ENCODE measurements around the gene STARD13.
A peak's percentile ranks its signal among the peaks of the same experiment; 100 is the strongest.

STARD13 gene

DNA sequence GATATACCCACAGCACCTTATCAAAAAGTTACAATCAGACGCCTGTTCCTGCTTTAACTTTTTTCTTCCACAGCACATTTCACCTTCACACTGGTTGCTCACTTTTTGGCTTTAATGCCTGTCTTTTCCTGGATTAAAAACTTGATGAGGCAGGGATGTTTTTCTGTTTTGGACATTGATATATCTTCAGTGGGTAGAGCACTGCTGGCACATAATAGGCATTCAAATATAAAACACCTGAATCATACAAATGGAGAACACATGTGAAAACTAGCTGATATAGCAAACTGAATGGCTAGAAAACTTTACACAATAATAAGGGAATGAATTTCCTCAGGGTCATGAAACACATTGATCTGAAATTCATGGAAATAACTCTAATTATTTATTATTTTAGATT is 65.6 kb downstream of the STARD13 start:
- in situ Hi-C loops (cut with HindIII; ENCODE audit: low pct_unique_long_range_greater_than_20kb, low sequenced_read_pairs) = no loop called here

DNA sequence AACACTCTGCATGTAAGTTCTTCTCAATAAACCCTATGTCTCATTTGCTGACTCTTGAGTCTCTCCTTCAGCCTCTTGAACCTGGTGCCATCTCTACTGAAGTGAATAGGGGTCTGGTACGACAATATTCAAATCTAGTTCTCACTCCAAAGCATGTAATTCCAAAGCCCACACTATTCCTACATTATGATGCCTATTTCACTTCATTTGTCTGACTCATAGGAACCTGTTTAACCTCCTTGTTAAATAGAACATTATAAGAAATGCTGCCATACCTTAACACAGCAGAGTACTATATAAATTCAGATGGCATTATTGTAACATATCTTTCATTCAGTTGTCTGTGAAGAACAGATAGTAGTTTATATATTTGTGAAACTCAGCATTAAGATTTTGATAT is 67.1 kb downstream of the STARD13 start:
- no peak for DNase-seq (ENCODE audit: low read depth in 1 of 2, low spot score in 1 of 2)
- TF ChIP-seq JUND (IDR thresholded peaks at IDR 0.05; ENCODE audit: low read depth) = no peak
- in situ Hi-C loops (cut with HindIII; ENCODE audit: low pct_unique_long_range_greater_than_20kb, low sequenced_read_pairs) = no loop called here

More for the DNA sequence above, 65.6 kb downstream of the STARD13 start:
- no peak for TF ChIP-seq JUND (IDR thresholded peaks at IDR 0.05; ENCODE audit: low read depth)
- DNase-seq (ENCODE audit: low read depth in 1 of 2, low spot score in 1 of 2) = no peak

DNA sequence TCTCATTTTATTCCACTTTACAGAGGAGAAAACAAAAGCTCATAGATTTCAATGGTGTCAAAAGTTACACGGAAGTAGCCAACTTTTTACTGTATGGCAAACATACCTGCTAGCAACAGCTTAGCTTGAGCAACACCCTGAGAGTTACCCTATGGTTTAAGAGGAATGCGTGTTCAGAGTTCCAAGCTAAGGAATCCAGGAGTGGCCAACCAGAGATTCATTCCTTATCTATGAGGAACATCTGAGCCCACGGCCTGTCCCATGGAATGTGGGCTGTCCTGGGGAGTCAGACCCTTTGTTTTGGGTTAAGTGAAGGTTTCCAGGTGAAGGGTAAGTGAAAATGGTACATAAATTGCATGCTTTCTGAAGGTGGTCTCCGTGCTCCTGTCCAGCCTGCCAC is 67.5 kb downstream of the STARD13 start:
- no peak for TF ChIP-seq JUND (IDR thresholded peaks at IDR 0.05; ENCODE audit: low read depth)
- in situ Hi-C loops (cut with HindIII; ENCODE audit: low pct_unique_long_range_greater_than_20kb, low sequenced_read_pairs) = no loop called here
- peak; percentile 33 to 95 for DNase-seq (ENCODE audit: low read depth in 1 of 2, low spot score in 1 of 2)

DNA sequence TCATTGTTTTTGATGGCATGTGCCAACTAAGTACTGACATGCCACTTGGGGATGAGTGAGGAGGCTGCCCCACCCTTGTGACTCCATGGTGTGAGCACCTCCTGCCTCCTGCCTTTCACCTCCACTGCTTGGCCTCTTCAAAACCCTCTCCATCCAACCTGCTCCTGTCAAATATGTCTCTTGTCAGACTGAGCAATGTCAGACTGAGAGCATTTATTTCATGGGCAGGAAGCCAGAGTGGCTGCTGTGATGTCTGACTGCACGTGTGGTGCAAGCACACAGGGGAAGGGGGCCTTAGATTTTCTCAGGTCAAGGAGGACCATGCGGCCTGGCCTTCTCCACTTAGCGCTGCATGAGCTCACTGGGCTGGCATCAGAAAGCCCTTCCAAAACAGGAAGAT is 68.3 kb downstream of the STARD13 start:
- DNase-seq (ENCODE audit: low read depth in 1 of 2, low spot score in 1 of 2) = peak in 1 of 2 experiments; percentile 46
- in situ Hi-C loops (cut with HindIII; ENCODE audit: low pct_unique_long_range_greater_than_20kb, low sequenced_read_pairs) = no loop called here
- TF ChIP-seq JUND (IDR thresholded peaks at IDR 0.05; ENCODE audit: low read depth) = no peak

DNA sequence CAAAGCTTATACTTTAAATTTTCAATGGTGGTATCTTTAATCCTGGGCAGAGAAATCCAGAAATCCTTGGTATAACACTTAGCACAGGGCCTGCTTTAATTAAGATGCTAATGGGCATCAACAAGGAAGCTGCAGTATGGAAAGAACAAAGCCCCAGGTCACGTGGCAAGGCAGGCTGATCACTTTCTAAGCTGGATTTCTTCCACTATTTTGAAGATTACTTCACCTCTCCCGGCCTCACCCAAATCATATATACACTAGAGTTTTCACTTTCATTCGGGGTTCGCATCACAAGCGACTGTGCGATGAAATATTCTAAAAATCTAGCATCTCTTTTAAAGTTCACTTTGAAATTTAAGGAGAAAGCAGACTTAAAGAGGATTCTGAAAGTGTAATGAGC is 71.8 kb downstream of the STARD13 start:
- in situ Hi-C loops (cut with HindIII; ENCODE audit: low pct_unique_long_range_greater_than_20kb, low sequenced_read_pairs) = no loop called here
- DNase-seq (ENCODE audit: low read depth in 1 of 2, low spot score in 1 of 2) = no peak
- no peak for TF ChIP-seq JUND (IDR thresholded peaks at IDR 0.05; ENCODE audit: low read depth)

DNA sequence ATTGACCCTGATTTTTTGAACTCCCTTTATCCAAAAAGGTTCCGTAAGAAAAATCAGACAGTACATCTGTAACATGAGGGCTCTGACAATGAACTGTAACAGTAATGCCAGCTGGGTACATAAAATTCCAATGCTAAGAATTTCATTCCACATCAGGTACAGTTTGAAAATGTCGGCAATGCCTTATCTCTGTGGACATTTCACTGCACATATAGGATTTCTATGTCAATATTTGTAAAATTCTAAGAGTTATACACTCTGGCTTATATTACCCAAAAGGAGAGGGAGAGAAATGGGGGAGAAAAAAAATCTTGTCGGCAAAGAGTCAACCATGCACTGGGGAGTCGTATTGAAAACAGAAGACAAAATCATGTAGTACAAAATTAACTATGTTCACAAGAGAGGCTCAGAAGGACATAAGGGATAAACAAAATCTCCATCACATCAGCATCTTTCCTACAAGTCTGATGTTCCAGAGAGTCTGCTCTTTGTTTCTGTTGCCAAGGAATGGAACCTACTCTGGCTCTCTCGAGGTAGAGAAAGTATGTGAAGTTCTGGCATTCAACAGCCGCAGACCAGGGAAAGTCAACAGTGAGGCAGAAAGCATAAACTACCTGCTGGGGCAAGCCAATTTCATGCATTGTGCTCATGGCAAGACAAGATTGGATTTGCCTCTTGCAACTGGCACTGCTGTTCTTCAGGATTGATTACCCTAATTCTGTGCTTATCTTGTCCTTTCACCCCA is 72.4 kb downstream of the STARD13 start:
- peak; percentile 61 for TF ChIP-seq JUND (IDR thresholded peaks at IDR 0.05; ENCODE audit: low read depth)
- DNase-seq (ENCODE audit: low read depth in 1 of 2, low spot score in 1 of 2) = peak in 1 of 2 experiments; percentile 93
- in situ Hi-C loops (cut with HindIII; ENCODE audit: low pct_unique_long_range_greater_than_20kb, low sequenced_read_pairs) = no loop called here

DNA sequence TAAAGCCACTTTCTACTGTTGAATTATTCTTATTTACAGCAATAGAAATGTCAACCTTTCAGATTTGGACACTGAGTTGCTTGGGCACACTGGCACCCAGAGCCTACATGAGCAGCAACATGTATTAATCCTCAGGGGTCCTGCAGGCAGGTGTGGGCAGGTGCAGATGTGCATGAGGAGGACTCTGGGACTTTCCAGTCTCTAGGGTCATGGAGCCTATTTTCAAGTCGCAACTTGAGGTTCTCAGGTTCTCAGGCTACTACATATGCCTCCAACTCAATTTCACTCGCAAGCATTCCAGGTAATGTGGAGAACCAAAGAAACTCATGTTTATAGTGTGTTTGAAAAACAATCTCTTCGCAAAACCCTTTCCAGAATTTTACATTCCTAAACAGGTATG is 73.2 kb downstream of the STARD13 start:
- no peak for DNase-seq (ENCODE audit: low read depth in 1 of 2, low spot score in 1 of 2)
- in situ Hi-C loops (cut with HindIII; ENCODE audit: low pct_unique_long_range_greater_than_20kb, low sequenced_read_pairs) = no loop called here

DNA sequence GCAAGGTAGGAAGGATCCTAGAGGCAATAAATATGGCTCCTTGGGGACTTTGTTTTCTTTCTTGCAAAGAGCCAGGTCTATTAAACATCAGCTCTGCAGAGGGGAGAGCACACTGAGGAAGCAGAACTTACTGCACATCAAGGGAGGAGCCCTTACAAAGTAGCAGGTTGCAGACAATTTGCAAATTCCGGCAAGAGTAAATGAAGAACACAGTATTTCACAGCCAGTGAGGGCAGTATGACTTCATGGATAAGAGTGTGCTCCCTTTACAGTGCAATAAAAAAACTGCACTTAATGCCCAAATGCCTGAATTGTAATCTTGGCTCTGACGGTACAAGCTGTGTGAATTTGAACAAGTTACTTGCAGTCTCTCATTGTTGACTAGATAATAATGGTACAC is 75.5 kb downstream of the STARD13 start:
- in situ Hi-C loops (cut with HindIII; ENCODE audit: low pct_unique_long_range_greater_than_20kb, low sequenced_read_pairs) = no loop called here
- DNase-seq (ENCODE audit: low read depth in 1 of 2, low spot score in 1 of 2) = no peak

More for the DNA sequence above, 73.2 kb downstream of the STARD13 start:
- no peak for TF ChIP-seq JUND (IDR thresholded peaks at IDR 0.05; ENCODE audit: low read depth)

DNA sequence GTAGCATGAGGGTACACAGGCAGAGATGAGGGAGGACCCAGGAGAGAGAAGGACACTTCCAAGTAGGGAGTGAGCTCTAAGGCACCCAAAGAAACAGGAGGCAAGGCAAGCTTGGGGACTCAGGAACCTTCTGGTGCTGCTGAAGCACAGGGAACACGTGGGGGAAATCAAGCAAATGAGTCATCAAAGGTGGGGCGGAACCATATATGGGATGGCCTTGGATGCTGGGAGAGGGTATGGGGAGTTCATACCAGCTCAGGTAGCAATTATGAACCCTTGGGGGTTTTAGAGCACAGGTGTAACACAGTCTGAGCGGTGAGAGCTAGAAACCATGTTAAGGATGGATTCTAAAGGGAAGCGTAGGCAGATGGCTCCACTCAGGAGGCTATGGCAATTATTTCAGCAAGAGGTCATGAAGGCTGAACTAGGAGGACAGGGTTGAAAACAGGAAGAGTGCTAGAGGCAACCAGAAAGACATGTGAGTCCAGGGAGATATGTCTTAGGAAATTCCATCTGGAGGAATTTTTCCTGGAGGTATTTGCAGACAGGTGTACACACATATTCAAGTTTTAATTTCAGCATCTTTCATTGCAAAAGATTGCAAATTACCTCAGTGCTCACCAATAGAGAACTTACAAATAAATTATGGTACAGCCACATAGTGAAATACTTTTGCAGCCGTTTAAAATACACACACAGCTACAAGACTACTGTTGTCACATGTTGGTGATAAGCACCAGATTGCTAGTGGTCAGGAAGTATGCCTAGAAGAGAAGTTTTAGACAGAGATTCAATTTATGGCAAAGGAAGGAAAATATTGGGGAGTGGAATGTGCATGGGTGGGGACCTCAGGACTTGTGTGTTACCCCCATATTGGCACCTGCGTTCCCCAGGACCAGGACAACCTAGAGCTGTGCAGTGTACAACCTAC is 77.0 kb downstream of the STARD13 start:
- in situ Hi-C loops (cut with HindIII; ENCODE audit: low pct_unique_long_range_greater_than_20kb, low sequenced_read_pairs) = no loop called here
- DNase-seq (ENCODE audit: low read depth in 1 of 2, low spot score in 1 of 2) = peak in 1 of 2 experiments; percentile 86
- TF ChIP-seq JUND (IDR thresholded peaks at IDR 0.05; ENCODE audit: low read depth) = no peak

More for the DNA sequence above, 75.5 kb downstream of the STARD13 start:
- no peak for TF ChIP-seq JUND (IDR thresholded peaks at IDR 0.05; ENCODE audit: low read depth)

DNA sequence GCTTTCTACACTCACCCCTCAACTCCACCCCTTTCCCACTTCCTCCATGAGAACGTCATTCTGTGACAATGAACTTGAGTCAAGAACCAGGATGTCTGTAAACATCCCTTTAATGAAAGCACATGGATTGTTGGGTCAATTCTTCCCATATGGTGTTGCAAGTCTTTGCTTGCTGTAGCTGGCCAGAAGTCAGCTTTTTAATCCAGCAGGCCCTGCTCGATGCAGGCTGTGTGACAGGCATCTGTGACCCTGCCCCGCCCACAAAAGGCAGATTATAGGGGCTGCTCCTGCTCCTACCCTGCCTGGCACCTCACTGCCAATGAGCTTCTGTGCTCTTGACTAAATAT is 78.0 kb downstream of the STARD13 start:
- DNase-seq (ENCODE audit: low read depth in 1 of 2, low spot score in 1 of 2) = peak in 1 of 2 experiments; percentile 66
- in situ Hi-C loops (cut with HindIII; ENCODE audit: low pct_unique_long_range_greater_than_20kb, low sequenced_read_pairs) = no loop called here
- no peak for TF ChIP-seq JUND (IDR thresholded peaks at IDR 0.05; ENCODE audit: low read depth)

DNA sequence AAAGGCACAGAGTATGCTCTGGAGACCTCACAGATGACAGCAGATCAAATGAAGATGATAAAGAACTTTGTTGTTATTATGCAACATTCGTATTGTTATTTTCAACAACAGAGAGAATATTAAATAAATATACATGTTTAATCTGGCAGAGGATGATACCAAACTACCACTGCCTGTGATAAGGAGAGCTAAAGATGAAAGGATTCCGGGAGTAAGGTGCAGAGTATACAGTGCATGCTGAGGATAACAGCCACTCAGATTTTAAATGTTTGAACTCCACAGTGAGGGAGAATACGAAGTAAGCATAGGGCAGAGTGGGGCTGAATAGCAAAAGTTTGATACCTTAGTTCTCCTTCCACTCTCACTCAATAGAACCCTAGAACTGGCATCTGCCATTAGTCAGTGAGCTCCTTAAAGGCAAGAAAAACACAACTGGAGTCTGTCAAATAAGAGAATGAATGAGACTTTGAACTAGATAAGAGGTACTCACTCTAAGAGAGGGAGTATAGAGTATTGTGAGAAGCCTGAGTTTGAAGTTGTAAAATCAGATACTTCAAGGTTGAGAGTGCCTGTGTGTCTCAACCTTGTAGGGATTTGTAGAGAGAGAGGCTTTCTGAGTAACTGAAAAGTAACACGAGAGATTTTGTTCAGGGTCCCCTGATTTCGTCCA is 78.5 kb downstream of the STARD13 start:
- in situ Hi-C loops (cut with HindIII; ENCODE audit: low pct_unique_long_range_greater_than_20kb, low sequenced_read_pairs) = no loop called here
- DNase-seq (ENCODE audit: low read depth in 1 of 2, low spot score in 1 of 2) = no peak
- TF ChIP-seq JUND (IDR thresholded peaks at IDR 0.05; ENCODE audit: low read depth) = no peak

DNA sequence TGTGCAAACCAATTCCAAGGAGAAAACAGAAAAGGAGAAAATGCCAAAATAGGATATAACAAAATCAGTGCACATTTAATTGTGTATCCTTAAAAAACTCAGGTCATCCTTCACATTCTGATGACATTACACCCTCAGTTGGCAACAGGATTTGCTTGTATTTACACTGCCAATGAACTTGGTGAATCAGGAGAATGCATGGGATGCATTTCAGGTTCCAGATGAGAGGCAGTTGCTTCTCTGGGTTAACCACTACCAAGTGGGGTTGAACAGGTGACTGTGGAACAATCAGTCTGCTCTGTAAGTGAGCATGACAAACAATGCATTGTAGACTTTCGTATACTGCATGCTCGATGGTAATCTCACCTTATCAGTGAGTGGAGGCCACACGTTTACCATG is 79.1 kb downstream of the STARD13 start:
- in situ Hi-C loops (cut with HindIII; ENCODE audit: low pct_unique_long_range_greater_than_20kb, low sequenced_read_pairs) = no loop called here

More for the DNA sequence above, 79.1 kb downstream of the STARD13 start:
- no peak for TF ChIP-seq JUND (IDR thresholded peaks at IDR 0.05; ENCODE audit: low read depth)
- no peak for DNase-seq (ENCODE audit: low read depth in 1 of 2, low spot score in 1 of 2)
